ENCODE results near the gene DIP2C. TPM values are rescaled to one million over a fixed set of nuclear protein-coding genes. Genes with fewer than 3 reads are reported as not detected.
"Not testable (repeated sequence)": the region's sequence is repeated elsewhere in the genome, so short reads cannot be mapped to it uniquely, and the experiment has no call there.

The DIP2C gene
- total RNA-seq, 2 donors from 2014 or later: 13.0 to 13.7 TPM

GRCh38 chr10:369684-370448 is 319.6 kb downstream of the DIP2C start:
- no peak overlapping the region for H3K4me3 Mint-ChIP-seq
- Histone ChIP-seq H3K9me3 (ENCODE audit: control insufficient read depth, low read length) (peaks cover 5% of the 10 kb centered on the region), H3K27me3 (ENCODE audit: control insufficient read depth, insufficient read depth, low read length, poor library complexity, severe bottlenecking) (no peaks in the 10 kb centered on the region), H3K4me1 (ENCODE audit: control insufficient read depth, insufficient read depth, low read length) (no peaks in the 10 kb centered on the region), H3K27ac (ENCODE audit: low read depth, low read length) (peak overlapping the region; percentile 86), H3K9ac (ENCODE audit: extremely low read depth, low read length, poor library complexity, severe bottlenecking) (no peak overlapping the region), H3K4me3 (ENCODE audit: low read length) (no peak overlapping the region), H3K36me3 (ENCODE audit: control insufficient read depth, insufficient read depth, low read length) (peaks cover 24% of the 10 kb centered on the region)
- 95 to 96% methylated on average over 12 to 22 of the region's 22 CpGs for WGBS, 2 experiments (ENCODE audit: insufficient coverage in 1 of 2, insufficient read length in 1 of 2)
- no peak overlapping the region for H3K27ac Mint-ChIP-seq
- H3K36me3 Mint-ChIP-seq (ENCODE audit: low read depth): peaks cover 29% of the 10 kb centered on the region
- DNase-seq: no peak
- peaks cover 4% of the 10 kb centered on the region for H3K4me1 Mint-ChIP-seq
- TF ChIP-seq, protein P1, sequence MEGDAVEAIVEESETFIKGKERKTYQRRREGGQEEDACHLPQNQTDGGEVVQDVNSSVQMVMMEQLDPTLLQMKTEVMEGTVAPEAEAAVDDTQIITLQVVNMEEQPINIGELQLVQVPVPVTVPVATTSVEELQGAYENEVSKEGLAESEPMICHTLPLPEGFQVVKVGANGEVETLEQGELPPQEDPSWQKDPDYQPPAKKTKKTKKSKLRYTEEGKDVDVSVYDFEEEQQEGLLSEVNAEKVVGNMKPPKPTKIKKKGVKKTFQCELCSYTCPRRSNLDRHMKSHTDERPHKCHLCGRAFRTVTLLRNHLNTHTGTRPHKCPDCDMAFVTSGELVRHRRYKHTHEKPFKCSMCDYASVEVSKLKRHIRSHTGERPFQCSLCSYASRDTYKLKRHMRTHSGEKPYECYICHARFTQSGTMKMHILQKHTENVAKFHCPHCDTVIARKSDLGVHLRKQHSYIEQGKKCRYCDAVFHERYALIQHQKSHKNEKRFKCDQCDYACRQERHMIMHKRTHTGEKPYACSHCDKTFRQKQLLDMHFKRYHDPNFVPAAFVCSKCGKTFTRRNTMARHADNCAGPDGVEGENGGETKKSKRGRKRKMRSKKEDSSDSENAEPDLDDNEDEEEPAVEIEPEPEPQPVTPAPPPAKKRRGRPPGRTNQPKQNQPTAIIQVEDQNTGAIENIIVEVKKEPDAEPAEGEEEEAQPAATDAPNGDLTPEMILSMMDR (conservative IDR thresholded peaks at IDR 0.05): no peak
- no peaks in the 10 kb centered on the region for H3K27me3 Mint-ChIP-seq (ENCODE audit: insufficient read depth)
- H3K9me3 Mint-ChIP-seq: no peaks in the 10 kb centered on the region

- Histone ChIP-seq H3K9me3 (ENCODE audit: control insufficient read depth, low read length) (no peaks in the 10 kb centered on the region), H3K27me3 (ENCODE audit: control insufficient read depth, insufficient read depth, low read length, poor library complexity, severe bottlenecking) (no peaks in the 10 kb centered on the region), H3K27ac (ENCODE audit: low read depth, low read length) (peak overlapping the region; percentile 86), H3K36me3 (ENCODE audit: control insufficient read depth, insufficient read depth, low read length) (peaks cover 18% of the 10 kb centered on the region), H3K4me1 (ENCODE audit: control insufficient read depth, insufficient read depth, low read length) (no peaks in the 10 kb centered on the region), H3K9ac (ENCODE audit: extremely low read depth, low read length, poor library complexity, severe bottlenecking) (no peak overlapping the region), H3K4me3 (ENCODE audit: low read length) (no peak overlapping the region)
- TF ChIP-seq, protein P1 (conservative IDR thresholded peaks at IDR 0.05): no peak
- WGBS, 2 experiments (ENCODE audit: insufficient coverage in 1 of 2, insufficient read length in 1 of 2): 94 to 95% methylated on average over 18 of the region's 18 CpGs
- DNase-seq: no peak
- Mint-ChIP-seq H3K4me3 (no peak overlapping the region), H3K27me3 (ENCODE audit: insufficient read depth) (no peaks in the 10 kb centered on the region), H3K4me1 (peaks cover 4% of the 10 kb centered on the region), H3K36me3 (ENCODE audit: low read depth) (peaks cover 28% of the 10 kb centered on the region), H3K9me3 (no peaks in the 10 kb centered on the region), H3K27ac (peak overlapping the region; percentile 35)
Measured at GRCh38 chr10:369221-369683, 320.2 kb downstream of the DIP2C start.

DNA sequence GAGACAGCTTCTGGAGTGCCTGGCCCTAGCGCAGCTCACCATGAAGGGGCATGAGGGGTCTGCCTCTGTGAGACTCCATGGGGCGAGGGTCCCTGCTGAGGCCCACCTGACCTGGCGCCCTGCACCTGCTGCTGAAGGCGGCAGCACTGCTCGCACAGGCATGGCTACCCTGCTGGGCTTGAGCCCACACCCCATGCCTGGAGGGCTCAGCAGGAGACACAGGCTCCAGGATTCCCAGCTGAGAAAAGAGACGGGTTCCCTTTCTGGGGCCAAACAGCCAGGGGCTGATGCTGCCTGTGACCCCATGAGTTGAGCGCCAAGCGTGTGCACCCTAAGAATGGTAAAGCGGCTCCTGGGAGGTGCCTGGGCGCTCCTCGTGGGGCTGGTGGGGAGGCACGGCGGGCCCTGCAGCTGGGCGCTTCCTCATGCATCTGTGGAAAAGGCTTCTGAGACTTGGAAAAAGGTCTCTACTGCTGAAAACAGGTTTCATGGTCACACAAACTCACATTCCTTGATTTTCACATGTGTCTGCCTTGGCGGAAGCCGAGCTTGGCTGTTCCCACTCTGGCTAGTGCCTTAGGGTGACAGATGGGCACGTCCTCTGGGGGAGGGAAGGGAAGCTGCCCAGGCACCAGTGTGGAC is 320.8 kb downstream of the DIP2C start:
- Histone ChIP-seq H3K4me1 (ENCODE audit: control insufficient read depth, insufficient read depth, low read length) (no peaks in the 10 kb centered on the region), H3K27ac (ENCODE audit: low read depth, low read length) (peak overlapping the region; percentile 86), H3K4me3 (ENCODE audit: low read length) (no peak overlapping the region), H3K27me3 (ENCODE audit: control insufficient read depth, insufficient read depth, low read length, poor library complexity, severe bottlenecking) (no peaks in the 10 kb centered on the region), H3K9me3 (ENCODE audit: control insufficient read depth, low read length) (no peaks in the 10 kb centered on the region), H3K36me3 (ENCODE audit: control insufficient read depth, insufficient read depth, low read length) (peaks cover 17% of the 10 kb centered on the region), H3K9ac (ENCODE audit: extremely low read depth, low read length, poor library complexity, severe bottlenecking) (no peak overlapping the region)
- no peak for DNase-seq
- Mint-ChIP-seq H3K4me3 (no peak overlapping the region), H3K4me1 (peaks cover 2% of the 10 kb centered on the region), H3K36me3 (ENCODE audit: low read depth) (peaks cover 30% of the 10 kb centered on the region), H3K27ac (peak overlapping the region; percentile 35), H3K27me3 (ENCODE audit: insufficient read depth) (no peaks in the 10 kb centered on the region), H3K9me3 (no peaks in the 10 kb centered on the region)
- 93 to 94% methylated on average over 12 to 17 of the region's 17 CpGs for WGBS, 2 experiments (ENCODE audit: insufficient coverage in 1 of 2, insufficient read length in 1 of 2)
- TF ChIP-seq, protein P1 (conservative IDR thresholded peaks at IDR 0.05): no peak

DNA sequence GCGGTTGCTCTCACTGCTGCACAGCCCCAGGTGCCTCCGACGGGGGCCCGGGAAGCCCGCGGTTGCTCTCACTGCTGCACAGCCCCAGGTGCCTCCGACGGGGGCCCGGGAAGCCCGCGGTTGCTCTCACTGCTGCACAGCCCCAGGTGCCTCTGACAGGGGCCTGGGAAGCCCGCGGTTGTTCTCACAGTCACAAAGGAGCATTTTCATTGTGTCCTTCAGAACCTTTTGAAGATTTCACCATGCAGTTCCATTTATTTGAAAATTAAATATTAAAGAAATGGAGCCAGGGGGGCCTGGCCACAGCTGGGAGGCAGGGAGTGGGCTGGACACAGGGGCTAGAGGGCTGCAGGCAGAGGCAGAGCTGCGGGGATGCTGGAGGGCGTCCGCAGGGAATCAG is 321.4 kb downstream of the DIP2C start:
- not testable (repeated sequence) for H3K4me3 ChIP-seq (ENCODE audit: low read length); H3K9me3 Mint-ChIP-seq; H3K9ac ChIP-seq (ENCODE audit: extremely low read depth, low read length, poor library complexity, severe bottlenecking); H3K4me1 ChIP-seq (ENCODE audit: control insufficient read depth, insufficient read depth, low read length); H3K4me1 Mint-ChIP-seq; DNase-seq; H3K27ac Mint-ChIP-seq; H3K27me3 ChIP-seq (ENCODE audit: control insufficient read depth, insufficient read depth, low read length, poor library complexity, severe bottlenecking); H3K4me3 Mint-ChIP-seq; H3K9me3 ChIP-seq (ENCODE audit: control insufficient read depth, low read length); H3K27me3 Mint-ChIP-seq (ENCODE audit: insufficient read depth)
- H3K36me3 ChIP-seq (ENCODE audit: control insufficient read depth, insufficient read depth, low read length): peaks cover 17% of the 10 kb centered on the region
- 91 to 100% methylated on average over 3 to 10 of the region's 16 CpGs for WGBS, 2 experiments (ENCODE audit: insufficient coverage in 1 of 2, insufficient read length in 1 of 2)
- H3K27ac ChIP-seq (ENCODE audit: low read depth, low read length): peak overlapping the region; percentile 86
- H3K36me3 Mint-ChIP-seq (ENCODE audit: low read depth): peaks cover 31% of the 10 kb centered on the region
